Measurements from ENCODE around the gene NMNAT1.
"Not testable (repeated sequence)": the region's sequence is repeated elsewhere in the genome, so short reads cannot be mapped to it uniquely, and the experiment has no call there.

The NMNAT1 gene

GRCh38 chr1:9920606-9921005 is 22.7 kb upstream of the NMNAT1 start:
- DNase-seq (ENCODE audit: low spot score), result no peak

- no peak for DNase-seq (ENCODE audit: low spot score)
These were observed 20.9 kb upstream of the NMNAT1 start for GRCh38 chr1:9922342-9922741.

GRCh38 chr1:9927259-9927658 is 16.0 kb upstream of the NMNAT1 start:
- DNase-seq (ENCODE audit: low spot score), result peak; percentile 31

GRCh38 chr1:9929431-9930385 is 13.6 kb upstream of the NMNAT1 start:
- DNase-seq (ENCODE audit: low spot score), result no peak

DNA sequence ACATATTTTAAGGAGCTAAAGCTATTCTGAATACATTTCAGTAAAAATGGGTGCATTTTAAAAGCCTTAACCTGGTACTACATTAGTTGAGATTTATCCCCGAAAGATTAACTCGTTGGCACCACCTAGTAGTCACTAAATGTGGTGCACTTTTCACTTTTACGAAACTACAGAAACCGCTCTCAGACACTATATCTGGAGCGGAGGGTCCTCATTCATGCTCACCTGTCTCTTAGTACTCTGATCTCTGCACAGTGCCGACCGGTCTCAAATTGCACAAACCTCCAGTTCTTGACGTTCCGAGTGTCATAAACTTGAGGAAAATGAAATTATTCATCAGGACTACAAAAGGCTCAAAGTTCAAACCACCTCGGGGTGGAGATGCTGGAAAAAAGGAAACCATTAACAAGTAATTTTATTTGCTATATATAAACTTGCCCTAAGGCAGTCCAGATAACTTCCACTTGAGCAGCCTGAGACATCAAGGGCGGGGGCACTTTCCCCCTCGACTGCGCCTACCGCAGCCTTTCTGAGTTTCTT is 806 bp upstream of the NMNAT1 start:
- DNase-seq (ENCODE audit: low spot score), result peak; percentile 72

- no peak for DNase-seq (ENCODE audit: low spot score)
These were observed 3.0 kb downstream of the NMNAT1 start for GRCh38 chr1:9946315-9946714.

DNA sequence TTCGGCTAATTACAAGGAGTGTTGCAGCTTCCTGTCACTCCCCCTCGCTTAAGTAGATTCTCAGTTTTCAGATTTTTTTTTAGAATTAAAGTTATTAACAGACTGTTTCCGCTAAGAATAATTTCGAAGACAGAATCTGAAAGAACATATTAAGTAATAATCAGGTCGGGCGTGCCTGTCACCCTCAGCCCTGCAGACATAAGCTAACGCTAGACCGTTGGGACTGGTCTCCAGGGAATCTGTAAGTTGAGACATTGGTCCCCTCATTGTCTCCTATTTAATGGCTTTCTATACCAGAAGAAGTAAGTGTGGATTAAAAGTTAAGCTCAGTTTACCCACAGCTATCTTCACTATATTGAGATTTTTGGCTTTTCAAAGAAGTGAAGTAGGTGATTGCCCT is 14.5 kb downstream of the NMNAT1 start:
- no peak for DNase-seq (ENCODE audit: low spot score)

- no peak for DNase-seq (ENCODE audit: low spot score)
These were observed 16.7 kb downstream of the NMNAT1 start for GRCh38 chr1:9960011-9960410.

DNA sequence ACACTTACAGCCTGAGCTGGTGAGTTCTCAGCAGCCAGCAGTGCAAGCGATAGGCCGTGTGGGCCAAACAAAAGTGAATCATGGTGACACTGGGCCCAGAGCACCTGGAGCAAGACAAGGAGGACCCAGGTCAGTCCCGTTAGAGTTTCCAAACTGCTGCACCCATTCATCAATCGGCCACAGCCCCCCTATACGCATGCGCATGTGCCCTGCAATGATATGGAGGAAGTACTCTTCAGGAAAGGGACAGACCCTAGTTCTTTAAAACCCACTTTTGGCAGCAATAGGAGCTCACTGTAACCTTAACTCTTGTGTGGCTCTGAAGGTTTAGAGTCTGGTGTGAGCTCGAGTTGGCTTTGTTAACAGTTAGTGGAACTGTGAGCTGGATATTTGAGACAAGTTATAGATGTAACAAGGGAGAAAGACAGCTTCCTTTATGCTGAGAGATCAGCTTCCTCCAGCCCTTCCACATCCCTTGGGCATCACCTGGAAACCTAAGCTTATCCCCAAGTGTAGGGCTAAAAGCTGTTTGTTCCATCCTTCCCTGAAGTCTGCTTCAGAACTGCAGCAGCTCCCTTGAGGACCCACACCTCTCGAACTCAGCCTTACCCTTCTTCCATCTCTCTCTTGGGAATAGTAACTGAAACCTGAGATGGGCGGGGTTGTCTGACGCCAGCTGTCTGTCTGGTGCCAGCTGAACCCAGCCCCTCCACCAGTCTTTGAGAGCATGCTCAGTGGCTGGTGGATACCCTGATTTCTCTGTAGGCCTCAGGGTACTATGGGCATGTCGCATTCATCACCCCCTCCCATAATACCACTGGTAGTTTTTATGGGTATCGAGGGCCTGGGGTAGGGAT is 17.7 kb downstream of the NMNAT1 start:
- DNase-seq (ENCODE audit: low spot score), result no peak

DNA sequence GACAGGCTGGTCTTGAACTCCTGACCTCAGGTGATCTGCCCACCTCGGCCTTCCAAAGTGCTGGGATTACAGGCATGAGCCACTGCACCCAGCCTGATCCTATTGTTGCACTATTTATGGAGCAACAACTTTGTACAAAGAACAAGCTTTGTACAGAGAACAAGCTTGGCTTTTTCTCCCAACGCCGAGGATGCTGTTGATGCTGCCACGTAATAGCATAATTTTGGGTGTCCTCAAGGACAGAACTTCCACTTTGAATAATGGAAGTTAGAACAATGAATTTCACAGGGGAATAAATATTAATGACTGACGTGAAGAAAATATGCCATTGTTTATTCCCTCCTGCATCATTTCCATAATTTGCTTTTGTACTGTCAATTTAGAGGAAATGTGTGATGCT is 41.0 kb downstream of the NMNAT1 start:
- no peak for DNase-seq (ENCODE audit: low spot score)

DNA sequence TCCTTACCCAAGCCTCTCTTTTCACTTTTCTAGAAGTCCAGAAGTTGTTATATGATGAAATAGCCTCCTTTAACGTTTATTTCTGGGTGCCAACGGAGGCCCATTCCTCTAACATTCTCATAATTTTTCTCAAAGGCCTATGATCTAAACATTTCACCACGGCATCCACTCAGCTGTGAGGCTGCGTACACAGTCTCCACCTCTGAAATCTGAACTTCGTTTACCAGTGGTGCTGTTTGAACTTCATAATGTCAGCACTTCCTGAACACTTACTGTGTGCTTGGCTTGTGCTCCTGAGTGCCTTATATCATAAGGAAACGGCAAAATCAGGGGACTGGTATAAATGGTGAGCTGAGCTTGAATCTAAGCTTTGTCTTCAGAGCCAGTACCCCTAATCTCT is 41.7 kb downstream of the NMNAT1 start:
- no peak for DNase-seq (ENCODE audit: low spot score)

DNA sequence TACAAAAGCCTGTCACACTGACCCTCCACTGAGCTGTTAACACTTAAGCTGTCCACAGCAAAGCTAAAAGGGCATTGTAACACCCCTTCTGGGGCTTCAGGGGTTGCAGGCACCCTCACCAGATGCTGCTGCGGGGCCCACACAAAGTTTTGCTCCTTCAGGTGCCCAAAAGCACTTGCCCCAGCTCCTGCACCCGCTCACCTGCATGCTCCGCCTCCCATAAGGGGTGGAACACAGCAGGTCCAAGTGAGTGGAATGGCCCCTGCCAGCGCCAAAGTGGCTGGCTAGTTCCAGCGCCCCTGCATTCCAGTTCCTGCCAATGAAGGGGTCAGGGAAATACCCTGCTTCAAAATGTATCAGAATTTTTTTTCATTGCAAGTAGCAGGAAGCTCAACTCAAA is 46.5 kb downstream of the NMNAT1 start:
- DNase-seq (ENCODE audit: low spot score), result no peak

GRCh38 chr1:9990944-9991343 is 47.7 kb downstream of the NMNAT1 start:
- no peak for DNase-seq (ENCODE audit: low spot score)

DNA sequence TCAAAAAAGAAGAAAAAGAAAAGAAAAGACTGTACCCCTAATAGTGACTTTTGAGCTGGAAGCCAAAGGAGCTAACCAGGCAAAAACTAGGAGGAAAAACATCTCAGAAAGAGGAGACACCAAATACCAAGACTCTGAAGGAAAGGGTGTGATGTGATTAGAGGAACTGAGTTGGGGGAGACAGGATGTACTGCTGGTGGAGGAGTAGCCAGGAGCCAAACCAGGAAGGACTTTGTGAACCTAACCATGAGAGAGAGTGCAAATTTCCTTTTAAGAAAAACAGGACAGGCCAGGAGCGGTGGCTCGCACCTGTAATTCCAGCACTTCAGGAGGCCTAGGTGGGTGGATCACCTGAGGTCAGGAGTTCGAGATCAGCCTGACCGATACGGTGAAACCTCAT is 49.6 kb downstream of the NMNAT1 start:
- no peak for DNase-seq (ENCODE audit: low spot score)

- DNase-seq (ENCODE audit: low spot score), result no peak
These were observed 50.3 kb downstream of the NMNAT1 start for GRCh38 chr1:9993561-9994075.

- DNase-seq (ENCODE audit: low spot score), result peak; percentile 72
These were observed 53.6 kb downstream of the NMNAT1 start, which contains the start of gene RBP7 for GRCh38 chr1:9996624-9997582. TSS of gene RBP7 (plus strand) at chr1:9997228. CDS start at chr1:9997259, 31 bp downstream.

GRCh38 chr1:10001016-10001665 is 57.9 kb downstream of the NMNAT1 start:
- DNase-seq (ENCODE audit: low spot score), result no peak

GRCh38 chr1:10005248-10005647 is 62.0 kb downstream of the NMNAT1 start:
- not testable (repeated sequence) for DNase-seq (ENCODE audit: low spot score)

- no peak for DNase-seq (ENCODE audit: low spot score)
These were observed 63.9 kb downstream of the NMNAT1 start for GRCh38 chr1:10007169-10007568.

DNA sequence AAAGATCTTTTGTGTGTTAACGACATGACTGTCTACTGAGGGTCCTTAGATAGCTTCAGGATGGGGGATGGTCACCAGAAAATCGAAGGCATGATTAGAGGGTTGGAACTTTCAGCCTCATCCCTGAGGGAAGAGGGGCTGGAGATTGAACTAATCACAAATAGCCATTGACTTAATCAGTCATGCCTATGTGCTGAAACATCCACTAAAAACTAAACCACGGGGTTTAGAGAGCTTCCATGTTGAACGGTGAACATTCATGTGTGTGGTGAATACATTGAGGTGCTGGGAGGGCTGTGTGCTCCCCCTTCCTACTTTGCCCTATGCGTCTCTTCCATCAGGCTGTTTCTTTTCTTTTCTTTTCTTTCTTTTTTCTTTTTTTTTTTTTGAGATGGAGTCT is 70.7 kb downstream of the NMNAT1 start:
- peak; percentile 24 for DNase-seq (ENCODE audit: low spot score)

DNA sequence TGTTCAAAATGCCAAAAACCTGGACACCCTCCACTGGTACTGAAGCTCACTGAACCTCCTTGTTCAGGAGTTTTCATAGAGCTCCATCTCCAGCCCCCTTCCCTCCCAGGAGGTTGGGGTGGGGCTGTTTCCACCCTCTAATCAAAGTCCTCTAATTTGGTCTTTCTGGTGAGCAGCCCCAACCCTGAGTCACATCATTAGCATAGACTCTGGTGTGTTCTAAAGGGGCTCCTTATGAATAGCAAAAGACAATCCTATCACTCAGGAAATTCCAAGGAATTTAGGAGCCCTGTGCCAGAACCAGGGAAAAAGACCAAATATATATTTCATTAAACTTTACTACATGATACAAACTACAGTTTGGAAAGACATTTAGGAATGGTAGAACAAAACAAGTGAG is 76.3 kb downstream of the NMNAT1 start:
- DNase-seq (ENCODE audit: low spot score), result no peak

Data from kidney tubule cell (primary cell).